GM21717 (cell line): ENCODE measurements around the gene SNORC.

ENCODE experiments used
- ATAC-seq: cut with Tn5 transposase; IDR thresholded peaks from one replicate; pipeline ENCODE4 v1.9.1; 2021; ENCODE audit warnings: mild to moderate bottlenecking, moderate library complexity; ENCODE audit not compliant: unreplicated experiment

SNORC gene

DNA sequence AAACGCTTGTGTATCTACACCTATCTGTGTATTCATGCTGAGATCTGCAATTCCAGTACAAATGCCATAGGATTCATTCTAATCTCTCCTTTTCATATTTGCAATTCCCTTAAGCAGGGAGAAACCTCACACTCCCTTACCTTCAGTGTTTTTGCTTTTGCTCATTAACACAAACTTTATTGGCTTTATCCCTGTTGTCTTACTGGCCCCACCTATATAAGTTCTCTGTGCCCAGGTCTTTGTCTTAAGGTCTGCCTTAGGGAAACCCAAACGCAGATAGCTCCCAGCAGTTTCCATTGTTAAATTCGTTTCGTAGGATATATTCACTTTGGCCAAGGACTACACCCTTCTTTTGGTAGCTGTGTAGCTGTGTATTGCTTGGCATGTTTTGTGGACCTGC lies 4.0 kb upstream of the SNORC start:
- ATAC-seq, result no peak

DNA sequence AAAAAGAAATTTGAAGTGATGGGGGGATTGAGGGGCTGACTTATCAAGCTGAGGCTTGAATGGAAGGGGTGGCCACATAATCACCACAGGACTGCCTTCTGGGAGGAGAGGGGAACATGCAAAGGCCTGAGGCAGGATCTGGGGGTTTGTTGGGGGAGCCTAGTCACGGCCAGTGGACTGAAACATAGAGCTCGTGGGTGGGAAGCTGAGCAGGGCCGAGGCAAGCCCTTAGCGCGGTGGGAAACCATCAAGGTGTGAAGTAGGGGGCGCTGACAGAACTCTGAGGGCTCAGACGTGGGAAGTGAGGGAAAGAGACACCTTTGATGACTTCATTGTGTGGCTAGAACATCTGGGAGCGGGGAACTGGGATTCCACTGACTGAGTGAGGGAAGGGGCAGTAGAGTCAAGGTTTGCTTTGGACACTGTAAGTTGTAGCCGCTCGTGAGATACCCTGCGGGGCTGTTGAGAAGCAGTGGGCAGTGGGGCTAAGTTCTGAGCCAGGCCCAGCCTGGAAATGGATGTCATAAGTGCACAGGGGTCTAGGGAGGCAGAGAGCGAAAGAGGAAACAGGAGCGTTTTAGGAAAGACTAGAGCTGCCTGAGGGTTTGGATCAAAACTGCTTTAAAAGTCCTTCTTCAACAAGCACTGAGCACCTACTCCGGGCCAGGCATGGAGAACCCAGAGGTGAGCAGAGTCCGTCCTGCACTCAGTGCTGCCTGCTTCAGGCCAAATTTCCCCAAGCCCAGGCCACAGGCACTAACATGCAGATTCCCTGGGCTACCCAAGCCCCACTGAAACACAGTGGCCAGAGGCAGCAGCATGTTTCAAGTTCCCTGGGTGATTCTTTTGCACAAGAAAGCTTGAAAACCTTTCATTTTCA lies 686 bp upstream of the SNORC start:
- no peak for ATAC-seq

GRCh38 chr2:232870766-232871371 lies 805 bp downstream of the SNORC start:
- ATAC-seq, result no peak

- ATAC-seq, result no peak
These were observed 1.4 kb downstream of the SNORC start for GRCh38 chr2:232871418-232871834.

DNA sequence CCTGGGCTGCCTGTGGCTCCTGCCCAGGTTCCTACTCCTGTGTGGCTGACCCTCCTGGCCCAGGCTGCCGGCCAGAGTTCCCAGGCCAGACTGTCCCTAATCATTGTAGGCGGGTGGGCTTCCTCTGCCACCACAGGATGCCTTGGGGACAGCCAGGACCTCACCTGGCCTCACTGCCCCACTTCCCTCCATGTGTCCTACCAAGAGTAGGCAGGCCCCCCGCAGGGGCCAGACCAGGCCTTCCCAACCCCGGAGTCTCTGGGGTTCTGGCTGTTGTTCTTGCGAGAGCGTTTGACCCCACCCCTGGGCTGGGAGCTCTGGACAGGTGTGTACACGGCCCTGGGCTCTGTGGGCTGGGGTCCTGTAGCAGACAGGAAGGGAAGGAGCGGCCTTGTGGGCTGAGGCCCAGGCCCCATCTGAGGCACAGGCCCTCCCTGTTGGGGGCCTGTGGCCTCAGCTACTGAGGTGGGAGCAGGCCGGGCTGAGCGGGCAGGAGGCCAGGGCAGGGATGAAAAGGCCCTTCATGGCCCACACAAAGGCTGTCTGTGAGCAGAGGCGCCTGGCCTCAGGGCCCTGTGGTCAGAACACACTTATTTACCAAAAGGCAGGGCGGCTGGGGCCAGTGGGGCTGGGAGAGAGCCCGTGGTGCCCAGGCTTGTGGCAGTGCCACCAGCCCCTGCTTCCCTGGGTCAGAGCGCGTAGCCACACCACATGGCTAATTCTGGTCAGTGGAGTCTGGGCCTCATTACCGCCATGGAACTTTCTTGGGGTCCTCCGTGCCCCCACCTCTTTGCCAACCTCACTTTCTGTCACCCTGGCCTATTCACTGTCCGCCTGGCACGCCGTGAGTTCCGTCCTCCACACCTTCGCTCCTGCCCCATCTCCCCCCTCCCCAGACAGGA lies 2.0 kb downstream of the SNORC start:
- no peak for ATAC-seq

- ATAC-seq, result no peak
These were observed 2.8 kb downstream of the SNORC start for GRCh38 chr2:232872826-232873225.

DNA sequence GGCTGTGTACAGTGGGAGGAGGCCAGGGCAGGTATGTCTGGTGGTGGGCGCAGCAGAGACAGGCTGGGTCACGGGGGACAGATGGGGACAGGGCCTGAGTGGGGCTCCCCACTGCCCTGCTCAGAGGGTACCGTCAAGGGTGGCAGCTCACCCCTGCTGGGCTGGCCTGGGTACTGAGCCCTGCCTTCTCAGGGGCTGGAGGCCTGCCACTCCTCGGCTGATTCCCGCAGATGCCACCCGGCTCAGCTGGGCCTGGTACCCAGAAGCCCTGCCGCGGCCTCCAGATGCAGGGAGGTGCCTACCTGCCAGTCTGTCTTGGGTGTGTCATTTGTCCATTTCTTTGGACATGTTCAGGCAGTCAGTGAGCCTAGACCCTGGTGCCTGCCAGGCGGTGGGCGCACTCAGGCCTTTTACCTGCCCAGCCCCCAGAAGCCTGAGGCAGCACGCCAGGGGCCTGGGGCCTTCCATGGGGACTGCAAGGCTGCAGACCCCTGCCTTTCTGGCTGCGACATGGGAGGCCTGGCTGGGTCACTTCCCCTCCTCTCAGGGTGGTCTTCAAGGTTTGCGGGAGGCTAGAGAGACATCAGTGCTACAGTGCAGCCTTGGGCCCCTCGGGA lies 3.3 kb downstream of the SNORC start:
- ATAC-seq, result no peak

DNA sequence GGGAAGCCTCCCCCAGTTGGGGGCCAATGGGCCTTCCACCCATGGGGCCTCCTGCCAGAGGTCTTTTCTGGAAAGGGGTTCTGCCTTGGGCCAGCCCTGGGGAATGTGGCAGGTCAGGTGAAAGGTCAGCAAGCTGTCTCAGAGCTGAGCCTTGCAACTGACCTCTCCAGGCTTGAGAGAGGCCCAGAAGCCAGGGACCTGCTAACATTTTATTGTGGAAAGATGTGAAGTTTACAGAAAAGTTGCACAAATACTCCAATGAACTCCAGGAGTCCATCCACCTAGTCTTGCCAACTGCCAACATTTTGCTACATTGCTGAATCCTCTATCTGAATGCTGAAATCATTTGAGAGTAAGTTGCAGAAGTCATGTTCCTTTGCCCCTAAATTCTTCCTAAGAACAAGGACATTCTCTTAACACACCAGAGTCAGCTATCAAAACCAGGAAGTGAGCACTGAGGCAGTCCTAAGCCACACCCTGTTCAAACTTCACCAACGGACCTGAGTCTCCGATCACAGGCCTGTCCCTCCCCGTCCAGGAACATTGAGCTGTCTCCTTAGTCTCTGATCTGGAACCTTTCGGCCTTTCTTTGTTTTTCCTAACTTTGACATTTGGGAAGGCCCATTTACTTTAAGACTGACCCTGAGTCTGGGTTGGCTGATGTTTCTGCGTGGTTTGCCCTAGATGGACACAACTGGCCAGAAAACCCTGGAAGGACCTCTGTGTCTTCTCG lies 4.0 kb downstream of the SNORC start:
- ATAC-seq, result no peak

- no peak for ATAC-seq
These were observed 4.7 kb downstream of the SNORC start for GRCh38 chr2:232874677-232875223.

DNA sequence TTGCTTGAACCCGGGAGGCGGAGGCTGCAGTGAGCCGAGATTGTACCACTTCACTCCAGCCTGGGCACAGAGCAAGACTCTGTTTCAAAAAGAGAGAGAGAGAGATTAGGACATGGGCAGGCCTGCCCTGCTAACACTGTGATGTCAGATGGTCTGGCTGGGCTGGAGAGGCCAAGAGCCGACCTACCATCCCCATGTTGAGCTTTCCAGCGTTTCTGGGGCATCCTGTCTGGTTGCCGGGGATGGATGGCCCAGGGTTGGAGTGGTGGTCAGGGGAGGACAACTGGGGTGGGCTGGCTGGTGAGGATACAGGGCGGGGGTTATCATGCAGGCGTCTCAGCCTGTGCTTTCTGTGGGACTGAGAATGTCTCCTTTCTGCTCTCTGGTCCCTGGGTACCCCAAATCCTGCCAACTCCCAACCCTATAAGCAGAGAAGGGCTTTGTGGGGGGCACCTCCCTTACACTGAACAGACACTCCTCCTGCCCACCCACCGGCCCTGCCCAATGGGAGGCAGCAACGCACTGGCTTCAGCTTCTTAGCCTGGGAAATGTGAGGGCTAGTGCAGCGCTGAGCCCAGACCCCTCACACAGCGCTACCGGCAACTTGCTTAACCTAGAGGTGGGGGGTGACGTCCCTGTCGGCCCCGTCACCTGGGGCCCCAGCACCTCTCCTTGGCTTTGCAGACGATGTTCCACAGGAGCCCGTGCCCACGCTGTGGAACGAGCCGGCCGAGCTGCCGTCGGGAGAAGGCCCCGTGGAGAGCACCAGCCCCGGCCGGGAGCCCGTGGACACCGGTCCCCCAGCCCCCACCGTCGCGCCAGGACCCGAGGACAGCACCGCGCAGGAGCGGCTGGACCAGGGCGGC lies 5.4 kb downstream of the SNORC start:
- ATAC-seq, result no peak

DNA sequence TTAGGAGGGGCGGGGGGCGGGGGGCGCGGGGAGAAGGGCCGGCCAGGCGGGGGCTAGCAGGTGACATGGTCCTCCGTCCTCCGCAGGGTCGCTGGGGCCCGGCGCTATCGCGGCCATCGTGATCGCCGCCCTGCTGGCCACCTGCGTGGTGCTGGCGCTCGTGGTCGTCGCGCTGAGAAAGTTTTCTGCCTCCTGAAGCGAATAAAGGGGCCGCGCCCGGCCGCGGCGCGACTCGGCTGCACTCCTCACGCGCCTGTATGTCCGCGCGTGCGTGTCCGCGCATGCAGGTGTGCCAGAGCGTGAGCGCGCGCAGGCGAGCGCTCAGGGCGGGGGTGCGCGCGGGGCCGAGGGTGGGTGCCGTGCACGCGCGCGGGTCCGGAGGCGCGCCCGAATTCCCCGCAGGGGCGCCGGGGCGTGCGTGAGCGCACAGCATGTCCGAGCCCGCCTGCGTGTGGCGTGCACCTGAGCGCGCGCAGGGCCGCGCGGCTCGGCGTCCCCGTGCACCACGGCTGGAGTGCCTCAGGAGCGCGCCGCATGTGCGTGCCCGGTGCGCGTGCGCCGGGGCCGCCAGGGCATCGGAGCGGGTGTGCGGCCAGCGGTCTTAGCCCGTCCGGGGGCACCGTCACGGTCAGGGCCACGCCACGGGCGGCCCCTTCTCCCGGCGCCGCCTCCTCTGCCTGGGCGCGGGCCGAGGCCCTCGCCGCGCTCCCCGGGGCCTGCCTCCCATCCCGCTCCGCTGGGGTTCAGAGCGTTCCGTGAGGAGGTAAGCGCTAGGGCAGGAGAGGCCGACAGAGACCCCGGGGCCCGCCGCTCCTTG lies 6.3 kb downstream of the SNORC start:
- no peak for ATAC-seq

GRCh38 chr2:232876978-232877441 lies 6.9 kb downstream of the SNORC start:
- no peak for ATAC-seq

GRCh38 chr2:232877940-232878511 lies 8.0 kb downstream of the SNORC start:
- no peak for ATAC-seq

DNA sequence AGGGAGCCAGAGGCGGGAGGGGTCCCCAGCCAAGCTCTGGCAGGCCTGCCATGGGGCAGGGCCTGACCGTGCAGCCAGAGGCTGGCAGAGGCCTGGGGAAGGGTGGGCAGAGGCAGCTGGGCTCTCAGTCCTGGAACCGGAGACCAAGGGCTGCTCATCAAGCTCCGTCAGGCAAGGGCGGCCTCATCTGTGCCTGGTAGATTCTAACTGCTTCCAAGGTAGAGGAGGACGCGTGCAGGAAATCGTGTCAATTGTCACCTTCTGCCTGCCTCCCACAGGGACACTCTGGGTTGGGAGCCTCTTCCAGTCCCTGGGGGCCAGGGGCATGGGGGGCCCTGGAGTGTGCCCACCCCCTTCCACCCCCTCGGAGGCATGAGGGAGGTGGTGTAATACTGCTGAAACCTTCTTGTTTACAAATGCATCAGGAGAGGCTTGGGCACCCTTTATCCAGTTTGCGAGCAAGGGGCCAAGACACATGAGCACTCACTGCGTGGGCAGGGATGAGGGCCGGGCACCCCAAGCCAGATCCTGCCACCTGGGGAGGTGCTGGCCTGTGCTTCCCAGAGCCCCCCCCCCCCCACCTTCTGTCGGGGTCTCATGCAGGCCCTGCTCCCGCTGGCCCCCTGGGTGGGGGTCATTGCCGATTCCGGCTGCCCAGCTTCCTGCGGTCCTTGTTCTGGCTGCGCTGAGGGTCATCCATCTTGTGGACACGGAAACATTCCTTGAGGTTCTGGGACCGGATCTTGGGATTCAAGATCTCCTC lies 9.0 kb downstream of the SNORC start:
- ATAC-seq, result no peak

DNA sequence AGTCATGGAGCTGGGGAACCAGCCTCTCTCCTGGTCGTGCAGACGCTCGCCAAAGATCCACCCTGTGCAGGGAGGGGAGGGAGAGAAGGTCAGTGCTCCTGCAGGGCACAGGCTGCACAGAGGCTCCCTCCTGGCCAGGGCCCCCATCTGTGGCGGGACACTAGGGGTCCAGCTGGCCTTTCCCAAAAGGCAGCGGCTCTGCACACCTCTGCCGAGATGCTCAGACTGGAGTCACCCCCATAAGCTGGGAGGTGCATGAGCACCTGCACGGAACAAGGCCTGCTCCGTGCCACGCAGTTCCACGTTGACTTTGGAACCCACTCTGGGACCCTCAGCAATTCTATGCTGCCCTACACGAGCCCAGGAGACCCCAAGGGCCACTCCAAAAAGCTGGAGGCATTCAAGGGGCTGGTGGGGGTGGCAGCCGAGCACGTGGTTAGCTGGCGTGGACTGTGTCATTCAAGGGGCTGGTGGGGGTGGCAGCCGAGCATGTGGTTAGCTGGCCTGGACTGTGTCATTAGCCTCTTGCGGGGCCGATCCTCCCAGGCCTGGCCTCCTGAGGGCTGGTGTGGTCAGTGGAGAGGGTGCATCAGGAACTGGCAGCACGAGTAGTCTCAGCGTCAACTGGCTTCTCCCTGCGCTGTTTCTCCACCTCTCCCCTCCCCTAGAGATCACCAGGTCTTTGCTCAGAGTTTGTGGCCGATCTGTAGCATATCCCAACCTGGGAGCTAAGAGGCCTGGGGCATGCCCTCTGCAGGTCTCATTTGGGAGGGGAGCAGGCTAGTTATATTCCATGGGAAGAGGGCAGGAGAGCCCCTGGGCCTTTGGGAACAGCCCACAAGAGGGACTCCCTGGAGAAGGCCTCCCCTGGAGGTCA lies 9.8 kb downstream of the SNORC start:
- no peak for ATAC-seq

DNA sequence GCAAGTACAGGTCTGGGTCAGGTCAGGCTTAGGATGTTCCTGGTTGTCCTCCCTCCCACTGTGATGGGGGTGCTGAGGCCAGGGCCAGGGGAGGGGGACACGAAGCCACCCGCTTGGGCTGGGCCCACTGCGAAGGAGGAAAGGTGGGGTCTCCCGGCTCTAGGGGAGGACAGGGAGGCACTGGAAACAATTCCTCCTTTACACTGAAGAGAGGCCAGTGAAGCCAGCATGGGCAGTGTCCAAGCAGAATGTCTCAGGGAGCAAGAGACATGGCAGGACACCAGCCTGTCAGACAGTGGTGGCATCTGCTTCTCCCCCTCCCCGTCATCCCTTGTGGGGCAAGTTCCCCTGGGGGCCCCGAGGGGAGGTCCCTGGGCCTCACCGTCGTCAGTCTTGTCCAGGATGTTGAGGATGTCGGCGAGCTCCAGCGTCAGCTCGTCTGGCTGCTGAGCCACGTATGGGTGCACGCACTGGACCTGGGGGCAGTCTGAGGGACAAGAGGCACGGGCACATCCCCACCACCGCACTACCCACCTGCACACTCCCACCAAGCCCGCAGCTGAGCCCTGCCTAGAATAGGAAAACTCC lies 10.8 kb downstream of the SNORC start:
- ATAC-seq, result no peak
